DOHH2 (cell line): ENCODE data around the gene SHISA7.

Experiments used
- EZH2phosphoT487 ChIP-seq: fragments of 200-600 bp; sonication (generic); IDR thresholded peaks from 2 replicates; pipeline ENCODE4 v1.6.1; 2017; ENCODE audit warnings: borderline replicate concordance, mild to moderate bottlenecking, antibody characterized with exemption, low read length, moderate library complexity, mixed read lengths
- TF ChIP-seq, protein P1 (sequence below): fragments of 200-600 bp; sonication (generic); IDR thresholded peaks from one replicate; pipeline ENCODE4 v1.5.1; 2014; ENCODE audit warnings: antibody characterized with exemption, mild to moderate bottlenecking, low read depth, low read length; ENCODE audit not compliant: poor library complexity, severe bottlenecking

GRCh38 chr19:55484593-55485438, 41.7 kb upstream of the SHISA7 start, which contains the start of gene NAT14:
- TF ChIP-seq, protein P1, sequence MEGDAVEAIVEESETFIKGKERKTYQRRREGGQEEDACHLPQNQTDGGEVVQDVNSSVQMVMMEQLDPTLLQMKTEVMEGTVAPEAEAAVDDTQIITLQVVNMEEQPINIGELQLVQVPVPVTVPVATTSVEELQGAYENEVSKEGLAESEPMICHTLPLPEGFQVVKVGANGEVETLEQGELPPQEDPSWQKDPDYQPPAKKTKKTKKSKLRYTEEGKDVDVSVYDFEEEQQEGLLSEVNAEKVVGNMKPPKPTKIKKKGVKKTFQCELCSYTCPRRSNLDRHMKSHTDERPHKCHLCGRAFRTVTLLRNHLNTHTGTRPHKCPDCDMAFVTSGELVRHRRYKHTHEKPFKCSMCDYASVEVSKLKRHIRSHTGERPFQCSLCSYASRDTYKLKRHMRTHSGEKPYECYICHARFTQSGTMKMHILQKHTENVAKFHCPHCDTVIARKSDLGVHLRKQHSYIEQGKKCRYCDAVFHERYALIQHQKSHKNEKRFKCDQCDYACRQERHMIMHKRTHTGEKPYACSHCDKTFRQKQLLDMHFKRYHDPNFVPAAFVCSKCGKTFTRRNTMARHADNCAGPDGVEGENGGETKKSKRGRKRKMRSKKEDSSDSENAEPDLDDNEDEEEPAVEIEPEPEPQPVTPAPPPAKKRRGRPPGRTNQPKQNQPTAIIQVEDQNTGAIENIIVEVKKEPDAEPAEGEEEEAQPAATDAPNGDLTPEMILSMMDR: no peak
- TF ChIP-seq EZH2phosphoT487: no peak
